ENCODE measurements around the gene ADORA1.

ADORA1 gene

GRCh38 chr1:203187689-203188264 is 60.3 kb downstream of the ADORA1 start:
- DNase-seq (ENCODE audit: low read depth) = no peak

DNA sequence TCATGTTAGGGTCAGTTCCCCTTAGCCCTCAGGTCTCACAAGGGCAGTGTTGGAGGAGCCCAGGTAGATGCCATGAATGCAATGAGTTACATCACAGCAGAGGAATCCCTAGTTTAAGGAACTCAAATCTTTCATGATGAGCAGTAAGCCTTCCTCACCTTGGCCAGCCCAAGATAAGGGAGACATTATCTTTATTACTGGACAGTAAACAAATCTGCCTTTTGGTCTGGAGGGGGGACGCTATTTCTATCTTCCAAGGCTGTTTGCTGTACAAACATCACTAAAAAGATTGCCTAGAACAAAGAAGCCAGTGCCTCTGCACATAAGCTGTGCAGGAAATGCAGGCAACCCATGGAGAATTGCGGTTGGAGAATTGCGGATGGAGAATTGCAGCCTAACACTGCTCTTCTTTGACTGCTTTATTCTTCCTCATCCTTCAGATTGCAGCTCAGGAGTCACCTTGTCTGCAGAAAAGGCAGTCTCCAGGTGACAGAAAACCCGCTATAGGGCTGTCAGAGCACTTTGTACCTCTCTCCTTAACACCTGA is 61.2 kb downstream of the ADORA1 start:
- no peak for DNase-seq (ENCODE audit: low read depth)

GRCh38 chr1:203189951-203190352 is 62.4 kb downstream of the ADORA1 start:
- no peak for DNase-seq (ENCODE audit: low read depth)

DNA sequence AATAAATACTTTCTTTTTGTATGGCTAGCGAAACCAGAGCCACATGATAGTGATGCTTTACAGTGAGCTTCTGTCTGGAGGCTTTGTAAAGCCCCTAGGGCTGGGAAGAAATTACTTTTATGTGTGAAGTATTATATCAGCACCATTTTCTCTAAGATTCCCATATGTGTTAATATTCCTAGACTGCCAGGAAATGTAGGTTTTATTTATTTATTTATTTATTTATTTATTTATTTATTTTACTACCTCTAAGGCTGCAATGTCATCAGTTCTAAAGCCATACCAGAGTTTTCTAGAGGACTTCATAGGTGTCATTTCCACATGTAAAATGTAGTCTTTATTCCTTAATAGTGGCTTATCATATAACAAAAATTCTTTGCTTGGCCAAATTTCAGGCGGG is 63.4 kb downstream of the ADORA1 start:
- no peak for DNase-seq (ENCODE audit: low read depth)

DNA sequence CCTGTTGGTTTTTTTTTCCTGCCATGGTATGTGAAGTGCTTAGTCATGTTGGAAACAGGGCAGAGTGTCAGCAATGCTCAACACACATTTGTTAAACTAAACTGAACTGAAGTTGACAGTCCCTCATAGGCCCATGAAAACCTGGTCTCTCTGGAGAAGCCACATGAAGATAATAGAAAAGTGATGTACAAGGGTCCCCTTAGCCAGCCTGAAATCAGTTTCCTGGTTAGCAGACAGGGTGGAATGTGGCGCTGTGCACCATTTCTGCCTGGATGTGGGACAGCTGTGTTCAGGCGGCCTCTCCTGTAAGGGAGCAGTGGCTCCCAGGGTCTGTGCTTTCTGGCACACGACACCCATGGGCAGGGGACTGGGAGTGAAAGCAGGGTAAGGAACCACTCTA is 68.8 kb downstream of the ADORA1 start:
- no peak for DNase-seq (ENCODE audit: low read depth)

DNA sequence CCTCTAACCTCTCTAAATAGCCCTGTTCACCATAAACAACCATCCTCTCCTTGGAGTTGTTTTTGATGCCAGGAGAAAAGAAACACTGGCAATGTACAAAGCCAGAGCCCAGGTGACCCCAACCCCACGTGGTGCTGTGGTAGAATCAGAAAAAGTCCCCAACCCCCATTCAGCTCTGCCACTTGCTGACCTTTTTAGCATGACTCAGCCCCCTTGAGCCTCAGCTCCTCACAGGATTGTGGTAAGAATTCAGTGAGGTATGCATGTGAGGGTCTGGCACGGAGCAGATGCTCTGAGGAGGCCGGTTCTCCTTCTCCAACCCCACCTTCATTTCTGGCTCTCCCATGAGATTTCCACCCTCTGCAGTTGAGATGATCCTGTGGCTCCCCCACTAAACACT is 70.1 kb downstream of the ADORA1 start:
- no peak for DNase-seq (ENCODE audit: low read depth)

DNA sequence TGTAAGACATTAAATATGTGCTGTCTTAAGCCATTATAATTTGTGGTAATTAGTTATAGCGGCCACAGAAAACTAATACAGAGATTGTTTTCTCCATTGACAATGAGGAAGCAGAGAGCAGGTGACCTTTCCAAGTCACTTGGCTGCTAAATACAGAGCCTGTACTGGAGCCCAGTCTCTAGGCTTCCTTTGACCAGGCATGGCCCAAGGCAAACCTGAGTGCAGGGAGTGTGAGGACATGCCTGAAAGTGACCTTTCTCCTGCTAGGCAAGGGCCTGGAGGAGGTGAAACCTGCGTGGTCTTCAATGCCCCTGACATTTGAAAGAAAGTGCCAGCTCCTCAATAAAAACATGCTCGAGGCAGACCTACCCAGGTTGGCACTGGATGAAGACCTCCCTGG is 71.5 kb downstream of the ADORA1 start:
- no peak for DNase-seq (ENCODE audit: low read depth)

GRCh38 chr1:203199481-203199815 is 71.9 kb downstream of the ADORA1 start:
- DNase-seq (ENCODE audit: low read depth) = no peak

- DNase-seq (ENCODE audit: low read depth) = no peak
Observed at GRCh38 chr1:203199816-203200571, 72.5 kb downstream of the ADORA1 start.

- no peak for DNase-seq (ENCODE audit: low read depth)
Observed at GRCh38 chr1:203200916-203201315, 73.4 kb downstream of the ADORA1 start.

DNA sequence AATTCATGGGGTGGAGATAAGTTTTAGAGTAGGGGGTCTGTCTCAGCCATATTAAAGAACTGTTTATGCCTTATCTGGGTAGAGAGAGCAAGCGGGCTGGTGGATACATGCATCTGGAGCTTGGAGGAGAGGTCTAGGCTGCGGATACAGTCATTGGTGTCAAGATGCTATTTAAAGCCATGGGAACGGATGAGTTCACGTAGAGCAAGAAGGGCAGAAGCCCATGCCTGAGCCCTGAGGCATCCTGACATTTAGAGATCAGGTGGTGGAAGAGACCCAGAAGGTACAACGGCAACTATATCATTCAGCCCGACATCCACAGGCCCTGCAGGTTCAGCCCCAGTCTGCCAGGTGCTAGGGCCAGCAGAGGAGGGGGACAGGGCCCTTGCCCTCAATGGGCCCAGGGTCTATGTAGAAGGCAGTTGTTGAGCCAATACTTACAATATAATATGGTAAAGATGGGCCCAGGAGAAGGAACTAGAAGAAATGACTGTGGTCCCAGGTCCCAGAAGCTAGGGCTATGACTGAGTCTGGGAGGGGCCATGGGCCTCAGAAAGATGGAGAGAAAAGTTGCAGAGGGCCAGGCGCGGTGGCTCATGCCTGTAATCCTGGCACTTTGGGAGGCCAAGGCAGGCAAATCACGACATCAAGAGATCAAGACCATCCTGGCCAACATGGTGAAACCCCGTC is 74.1 kb downstream of the ADORA1 start:
- no peak for DNase-seq (ENCODE audit: low read depth)

DNA sequence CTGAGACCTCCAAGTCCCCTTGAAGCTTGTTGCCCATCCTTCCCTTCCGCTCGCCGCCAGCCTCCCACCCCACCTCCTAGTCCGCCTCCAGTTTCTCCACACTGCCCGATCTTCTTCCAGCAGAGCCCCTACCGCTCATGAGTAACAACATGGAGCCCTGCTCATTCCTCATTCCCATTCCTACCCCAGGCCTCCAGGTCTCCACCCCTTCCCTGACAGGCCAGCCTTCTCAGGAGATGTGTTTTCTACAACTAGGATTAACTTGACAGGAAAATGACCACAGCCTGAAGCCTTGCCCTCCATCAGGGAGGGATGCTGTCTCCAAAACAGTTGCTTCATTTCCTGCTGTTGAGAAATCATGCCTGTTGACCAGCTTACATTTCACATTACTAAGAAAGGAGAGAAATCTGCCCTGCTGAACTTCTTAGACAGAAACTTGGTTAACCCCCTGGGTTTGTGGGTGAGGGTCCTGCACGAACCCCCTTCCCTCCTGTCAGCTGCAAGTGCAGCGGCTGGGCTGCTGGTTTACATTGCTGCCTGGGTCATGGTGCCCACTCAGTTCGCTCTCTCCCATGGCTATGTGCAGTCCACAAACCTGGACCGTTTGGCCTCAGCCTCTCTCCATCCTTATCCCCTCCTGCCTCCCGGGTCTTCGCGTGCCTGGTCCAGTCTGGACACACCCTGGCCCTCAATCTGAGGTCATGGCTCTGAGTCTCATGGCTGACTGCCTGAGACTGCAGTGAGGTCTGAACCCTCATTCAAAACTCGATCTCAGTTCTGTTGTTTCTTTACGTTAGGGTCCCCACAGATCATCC is 75.1 kb downstream of the ADORA1 start:
- no peak for DNase-seq (ENCODE audit: low read depth)

GRCh38 chr1:203204756-203205155 is 77.2 kb downstream of the ADORA1 start:
- no peak for DNase-seq (ENCODE audit: low read depth)

GRCh38 chr1:203206129-203206687 is 78.7 kb downstream of the ADORA1 start:
- no peak for DNase-seq (ENCODE audit: low read depth)

DNA sequence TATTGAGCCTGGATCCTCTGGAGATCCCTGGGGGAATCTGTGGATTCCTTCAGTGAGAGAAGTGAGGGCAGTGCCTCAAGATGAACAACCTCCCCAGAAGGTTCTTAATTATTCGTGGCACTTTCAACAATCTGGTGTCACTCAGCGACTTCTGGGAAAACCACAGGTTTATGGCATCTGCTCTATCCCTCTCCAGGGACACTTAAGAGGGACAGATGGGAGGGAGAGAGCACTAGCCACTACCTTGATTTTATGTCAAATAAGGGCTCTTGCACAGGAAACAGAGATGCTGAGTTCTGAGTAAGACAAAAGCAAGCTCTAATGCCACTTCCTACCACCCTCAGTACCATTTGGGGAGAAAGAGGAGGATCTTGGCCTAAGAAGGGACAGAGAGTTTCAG is 80.2 kb downstream of the ADORA1 start:
- DNase-seq (ENCODE audit: low read depth) = no peak

GRCh38 chr1:203208181-203208580 is 80.7 kb downstream of the ADORA1 start:
- DNase-seq (ENCODE audit: low read depth) = no peak

DNA sequence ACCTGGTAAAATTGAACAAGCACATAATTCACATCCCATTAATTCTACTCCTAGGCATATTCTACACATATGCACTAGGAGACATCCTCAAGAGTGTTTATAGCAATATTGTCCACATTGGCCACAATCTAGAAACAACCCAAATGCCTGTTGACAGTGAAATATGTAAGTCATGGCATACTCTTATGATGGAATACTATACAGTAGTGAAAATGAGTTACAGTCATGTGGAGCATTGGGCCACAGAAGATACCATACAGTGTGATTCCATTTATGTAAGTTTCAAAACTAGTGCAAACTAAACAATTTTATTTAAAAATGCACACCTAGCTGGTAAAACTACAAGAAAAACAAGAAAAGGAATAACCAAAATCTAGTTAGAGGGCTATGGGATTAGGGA is 82.8 kb downstream of the ADORA1 start:
- DNase-seq (ENCODE audit: low read depth) = no peak

GRCh38 chr1:203210988-203211387 is 83.5 kb downstream of the ADORA1 start:
- no peak for DNase-seq (ENCODE audit: low read depth)

DNA sequence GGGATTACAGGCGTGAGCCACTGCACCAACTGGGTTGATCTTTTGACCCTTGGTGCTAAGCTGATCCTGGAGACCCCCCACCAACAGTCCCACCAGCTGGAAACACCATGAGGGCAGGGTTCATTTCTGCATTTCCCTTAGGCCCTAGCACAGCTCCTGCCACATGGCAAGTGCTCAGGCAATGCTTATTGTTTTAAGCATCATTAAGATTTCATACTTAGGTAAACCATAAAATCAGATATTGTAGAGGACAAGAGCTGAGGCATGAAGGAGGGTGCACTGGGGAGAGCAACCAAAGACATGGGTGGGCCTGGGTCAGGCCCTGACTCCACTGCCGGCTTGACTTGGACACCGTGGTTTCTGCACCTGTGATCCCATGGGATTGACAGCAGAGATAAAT is 84.3 kb downstream of the ADORA1 start:
- no peak for DNase-seq (ENCODE audit: low read depth)

- no peak for DNase-seq (ENCODE audit: low read depth)
Observed at GRCh38 chr1:203213126-203213525, 85.6 kb downstream of the ADORA1 start.

DNA sequence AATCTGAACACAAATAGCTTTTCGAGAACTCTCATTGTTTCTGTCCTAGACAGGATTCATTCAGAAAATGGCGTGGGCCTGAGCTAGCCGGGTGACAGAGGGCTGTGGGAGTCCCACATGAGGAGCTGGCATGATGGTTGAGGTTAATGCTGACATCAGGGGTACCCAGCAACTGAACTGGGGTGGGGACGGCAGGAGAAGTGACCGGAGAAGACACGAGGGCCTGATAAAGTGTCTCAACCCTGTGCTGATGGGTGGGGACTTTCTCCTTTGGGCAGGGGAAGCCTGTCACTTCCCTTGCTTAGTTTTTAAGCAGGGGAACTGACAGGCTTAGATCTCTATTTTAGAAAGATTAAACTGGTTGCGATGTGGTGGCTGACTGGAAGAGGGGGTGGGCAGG is 87.3 kb downstream of the ADORA1 start:
- no peak for DNase-seq (ENCODE audit: low read depth)

DNA sequence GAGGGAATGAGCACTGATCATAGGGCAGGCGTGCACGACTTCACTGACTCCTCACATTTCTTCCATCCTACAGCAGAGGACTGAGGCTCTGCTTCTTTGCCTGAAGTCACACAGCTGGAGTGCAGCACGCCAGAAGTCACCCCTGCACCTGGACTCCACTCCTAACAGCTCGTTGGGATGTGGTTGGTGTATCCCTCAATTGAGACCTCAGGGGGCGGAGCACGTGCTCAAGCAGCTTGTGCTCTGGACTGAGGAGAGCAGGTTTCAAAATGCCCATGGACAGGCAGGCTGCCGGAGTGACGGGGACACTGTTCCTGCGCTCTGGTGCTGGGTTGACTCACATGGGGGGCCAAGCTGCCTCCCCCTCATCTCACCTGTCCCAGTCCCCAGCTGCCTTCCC is 88.0 kb downstream of the ADORA1 start:
- DNase-seq (ENCODE audit: low read depth) = no peak
